ENCODE measurements around the gene FARS2. TPM values are rescaled to one million over a fixed set of nuclear protein-coding genes. Genes with fewer than 3 reads are reported as not detected.

The FARS2 gene
- total and polyA plus RNA-seq, 9 of the 15 experiments (the other 6 are each of a cell fraction or from before 2014, with no cell fraction given): 16.5 to 62.2 (median 27.0) TPM

- TF ChIP-seq ZMIZ1 (IDR thresholded peaks at IDR 0.05; ENCODE audit: low read depth in 2 of 2, low read length in 2 of 2) (no peak), ZNF165 (CRISPR knock-in tag; IDR thresholded peaks at IDR 0.05; ENCODE audit: borderline replicate concordance) (no peak), FOSL1 (tag; conservative IDR thresholded peaks at IDR 0.05) (peak; percentile 51), PHF21A (IDR thresholded peaks at IDR 0.05; ENCODE audit: borderline replicate concordance, low read depth) (no peak), SRSF3 (IDR thresholded peaks at IDR 0.05; ENCODE audit: insufficient read depth, low read length) (no peak), MEF2D (tag; conservative IDR thresholded peaks at IDR 0.05; ENCODE audit: low read depth) (peak; percentile 63), ZNF212 (CRISPR knock-in tag; IDR thresholded peaks at IDR 0.05) (no peak), ZNF384 (IDR thresholded peaks at IDR 0.05; ENCODE audit: low read depth, low read length) (peak; percentile 67), SRSF7 (optimal IDR thresholded peaks at IDR 0.05; ENCODE audit: low read depth, low read length) (no peak), MYC (IDR thresholded peaks at IDR 0.05; ENCODE audit: low read depth, low read length) (peak; percentile 96), MYC (CRISPR knock-in tag; IDR thresholded peaks at IDR 0.05; ENCODE audit: borderline replicate concordance, low read depth) (no peak), PRPF4 (IDR thresholded peaks at IDR 0.05; ENCODE audit: insufficient read depth, low read depth, low read length, poor library complexity, severe bottlenecking) (no peak), XRCC3 (IDR thresholded peaks at IDR 0.05) (no peak), GABPA (tag; conservative IDR thresholded peaks at IDR 0.05; ENCODE audit: low read depth) (no peak), CHAMP1 (IDR thresholded peaks at IDR 0.05) (no peak)
- TF ChIP-seq, protein P1, sequence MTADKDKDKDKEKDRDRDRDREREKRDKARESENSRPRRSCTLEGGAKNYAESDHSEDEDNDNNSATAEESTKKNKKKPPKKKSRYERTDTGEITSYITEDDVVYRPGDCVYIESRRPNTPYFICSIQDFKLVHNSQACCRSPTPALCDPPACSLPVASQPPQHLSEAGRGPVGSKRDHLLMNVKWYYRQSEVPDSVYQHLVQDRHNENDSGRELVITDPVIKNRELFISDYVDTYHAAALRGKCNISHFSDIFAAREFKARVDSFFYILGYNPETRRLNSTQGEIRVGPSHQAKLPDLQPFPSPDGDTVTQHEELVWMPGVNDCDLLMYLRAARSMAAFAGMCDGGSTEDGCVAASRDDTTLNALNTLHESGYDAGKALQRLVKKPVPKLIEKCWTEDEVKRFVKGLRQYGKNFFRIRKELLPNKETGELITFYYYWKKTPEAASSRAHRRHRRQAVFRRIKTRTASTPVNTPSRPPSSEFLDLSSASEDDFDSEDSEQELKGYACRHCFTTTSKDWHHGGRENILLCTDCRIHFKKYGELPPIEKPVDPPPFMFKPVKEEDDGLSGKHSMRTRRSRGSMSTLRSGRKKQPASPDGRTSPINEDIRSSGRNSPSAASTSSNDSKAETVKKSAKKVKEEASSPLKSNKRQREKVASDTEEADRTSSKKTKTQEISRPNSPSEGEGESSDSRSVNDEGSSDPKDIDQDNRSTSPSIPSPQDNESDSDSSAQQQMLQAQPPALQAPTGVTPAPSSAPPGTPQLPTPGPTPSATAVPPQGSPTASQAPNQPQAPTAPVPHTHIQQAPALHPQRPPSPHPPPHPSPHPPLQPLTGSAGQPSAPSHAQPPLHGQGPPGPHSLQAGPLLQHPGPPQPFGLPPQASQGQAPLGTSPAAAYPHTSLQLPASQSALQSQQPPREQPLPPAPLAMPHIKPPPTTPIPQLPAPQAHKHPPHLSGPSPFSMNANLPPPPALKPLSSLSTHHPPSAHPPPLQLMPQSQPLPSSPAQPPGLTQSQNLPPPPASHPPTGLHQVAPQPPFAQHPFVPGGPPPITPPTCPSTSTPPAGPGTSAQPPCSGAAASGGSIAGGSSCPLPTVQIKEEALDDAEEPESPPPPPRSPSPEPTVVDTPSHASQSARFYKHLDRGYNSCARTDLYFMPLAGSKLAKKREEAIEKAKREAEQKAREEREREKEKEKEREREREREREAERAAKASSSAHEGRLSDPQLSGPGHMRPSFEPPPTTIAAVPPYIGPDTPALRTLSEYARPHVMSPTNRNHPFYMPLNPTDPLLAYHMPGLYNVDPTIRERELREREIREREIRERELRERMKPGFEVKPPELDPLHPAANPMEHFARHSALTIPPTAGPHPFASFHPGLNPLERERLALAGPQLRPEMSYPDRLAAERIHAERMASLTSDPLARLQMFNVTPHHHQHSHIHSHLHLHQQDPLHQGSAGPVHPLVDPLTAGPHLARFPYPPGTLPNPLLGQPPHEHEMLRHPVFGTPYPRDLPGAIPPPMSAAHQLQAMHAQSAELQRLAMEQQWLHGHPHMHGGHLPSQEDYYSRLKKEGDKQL (CRISPR knock-in tag; IDR thresholded peaks at IDR 0.05; ENCODE audit: borderline replicate concordance): no peak
Measured at GRCh38 chr6:5302220-5302946, 41.1 kb downstream of the FARS2 start (continued).
